MM.1S (cell line): ENCODE results near the gene DYNLT4.

Experiments used
- DNase-seq: peaks from one replicate; pipeline ENCODE4 v3.0.0-alpha.2; 2015
- H2AFZ ChIP-seq: fragments of 300-600 bp; sonication (generic); 2 replicates; pipeline ENCODE4 v1.6.0; 2016; ENCODE audit warnings: antibody characterized with exemption, low read length
- H3F3A ChIP-seq: fragments of 300-600 bp; sonication (generic); 2 replicates; pipeline ENCODE4 v1.6.1; 2016; ENCODE audit warnings: mild to moderate bottlenecking, antibody characterized with exemption, low read length, moderate library complexity, mixed read lengths; ENCODE audit not compliant: insufficient read depth
- H3K27ac ChIP-seq: fragments of 300-600 bp; sonication (generic); 2 replicates; pipeline ENCODE4 v1.5.1; 2016; ENCODE audit warnings: mild to moderate bottlenecking, low read length
- H3K27me3 ChIP-seq: fragments of 300-600 bp; sonication (generic); replicated peaks from 2 replicates; pipeline ENCODE4 v1.6.0; 2016; ENCODE audit warnings: low read length; ENCODE audit not compliant: insufficient read depth
- H3K36me3 ChIP-seq: fragments of 300-600 bp; sonication (generic); replicated peaks from 2 replicates; pipeline ENCODE4 v1.6.1; 2016; ENCODE audit warnings: mild to moderate bottlenecking, low read length, mixed read lengths; ENCODE audit not compliant: insufficient read depth
- H3K4me1 ChIP-seq: fragments of 300-600 bp; sonication (generic); 2 replicates; pipeline ENCODE4 v1.6.1; 2016; ENCODE audit warnings: low read length, mixed read lengths
- H3K4me2 ChIP-seq: fragments of 300-600 bp; sonication (generic); 2 replicates; pipeline ENCODE4 v1.6.0; 2016; ENCODE audit warnings: low read depth, low read length
- H3K4me3 ChIP-seq: fragments of 300-600 bp; sonication (generic); 2 replicates; pipeline ENCODE4 v1.5.1; 2016; ENCODE audit warnings: low read length, mixed read lengths
- H3K79me2 ChIP-seq: fragments of 300-600 bp; sonication (generic); 2 replicates; pipeline ENCODE4 v1.6.1; 2016; ENCODE audit warnings: mixed run types, low read length, mixed read lengths
- H3K9ac ChIP-seq: fragments of 300-600 bp; sonication (generic); 2 replicates; pipeline ENCODE4 v1.6.1; 2016; ENCODE audit warnings: low read length, mixed read lengths
- H3K9me2 ChIP-seq: fragments of 300-600 bp; sonication (generic); replicated peaks from 2 replicates; pipeline ENCODE4 v1.6.1; 2016; ENCODE audit warnings: mild to moderate bottlenecking, low read length, mixed read lengths; ENCODE audit not compliant: insufficient read depth
- H3K9me3 ChIP-seq: fragments of 300-600 bp; sonication (generic); replicated peaks from 2 replicates; pipeline ENCODE4 v1.6.1; 2016; ENCODE audit warnings: mild to moderate bottlenecking, low read length, mixed read lengths; ENCODE audit not compliant: insufficient read depth
- H4K20me1 ChIP-seq: fragments of 300-600 bp; sonication (generic); 2 replicates; pipeline ENCODE4 v1.6.1; 2016; ENCODE audit warnings: mild to moderate bottlenecking, low read length, moderate library complexity, mixed read lengths; ENCODE audit not compliant: insufficient read depth
- EZH2 ChIP-seq: fragments of 300-600 bp; sonication (generic); optimal IDR thresholded peaks from 2 replicates; pipeline ENCODE3; 2017; ENCODE audit warnings: low read depth, mild to moderate bottlenecking, antibody characterized with exemption, low read length, mixed read lengths
- EZH2phosphoT487 ChIP-seq: fragments of 300-600 bp; sonication (generic); IDR thresholded peaks from 2 replicates; pipeline ENCODE4 v1.6.1; 2018; ENCODE audit warnings: antibody characterized with exemption, low read length
- TF ChIP-seq, protein P1 (sequence below): fragments of 300-600 bp; sonication (generic); IDR thresholded peaks from 2 replicates; pipeline ENCODE4 v1.5.1; 2016; ENCODE audit warnings: antibody characterized with exemption, low read length, mixed read lengths

The DYNLT4 gene

DNA sequence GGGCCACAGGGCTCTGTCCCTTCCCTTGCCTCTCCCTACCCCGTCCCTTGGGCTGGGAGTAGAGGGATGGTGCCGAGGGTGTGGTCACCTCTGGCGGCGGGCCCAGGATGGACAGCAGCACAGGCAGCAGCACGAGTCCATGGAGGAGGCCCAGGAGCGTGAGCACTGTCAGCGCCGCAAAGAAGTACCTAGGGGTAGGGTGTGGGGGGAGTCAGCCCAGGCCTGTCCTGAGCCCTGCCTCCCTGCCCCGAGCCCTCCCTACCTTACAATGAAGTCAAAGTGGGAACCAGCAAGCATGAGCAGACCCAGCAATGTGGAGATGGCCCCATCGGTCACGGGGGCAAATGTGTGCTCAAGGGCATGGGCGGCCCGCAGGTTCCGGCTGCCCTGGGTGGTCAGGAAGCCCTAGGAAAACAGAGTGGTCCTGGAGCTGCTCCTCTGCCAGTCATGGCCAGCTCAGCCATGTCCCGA lies 15.9 kb upstream of the DYNLT4 start:
- no peak for DNase-seq
- H3K27ac ChIP-seq = no peak overlapping the region
- H3K9ac ChIP-seq = no peak overlapping the region
- peaks cover 11% of the 10 kb centered on the region for H3F3A ChIP-seq
- no peaks in the 10 kb centered on the region for H3K36me3 ChIP-seq
- no peak overlapping the region for H2AFZ ChIP-seq
- H3K9me2 ChIP-seq = no peaks in the 10 kb centered on the region
- no peak overlapping the region for H3K4me3 ChIP-seq
- H4K20me1 ChIP-seq = no peaks in the 10 kb centered on the region
- H3K4me1 ChIP-seq = no peaks in the 10 kb centered on the region
- TF ChIP-seq EZH2phosphoT487 (no peak), EZH2 (no peak)
- TF ChIP-seq, protein P1, sequence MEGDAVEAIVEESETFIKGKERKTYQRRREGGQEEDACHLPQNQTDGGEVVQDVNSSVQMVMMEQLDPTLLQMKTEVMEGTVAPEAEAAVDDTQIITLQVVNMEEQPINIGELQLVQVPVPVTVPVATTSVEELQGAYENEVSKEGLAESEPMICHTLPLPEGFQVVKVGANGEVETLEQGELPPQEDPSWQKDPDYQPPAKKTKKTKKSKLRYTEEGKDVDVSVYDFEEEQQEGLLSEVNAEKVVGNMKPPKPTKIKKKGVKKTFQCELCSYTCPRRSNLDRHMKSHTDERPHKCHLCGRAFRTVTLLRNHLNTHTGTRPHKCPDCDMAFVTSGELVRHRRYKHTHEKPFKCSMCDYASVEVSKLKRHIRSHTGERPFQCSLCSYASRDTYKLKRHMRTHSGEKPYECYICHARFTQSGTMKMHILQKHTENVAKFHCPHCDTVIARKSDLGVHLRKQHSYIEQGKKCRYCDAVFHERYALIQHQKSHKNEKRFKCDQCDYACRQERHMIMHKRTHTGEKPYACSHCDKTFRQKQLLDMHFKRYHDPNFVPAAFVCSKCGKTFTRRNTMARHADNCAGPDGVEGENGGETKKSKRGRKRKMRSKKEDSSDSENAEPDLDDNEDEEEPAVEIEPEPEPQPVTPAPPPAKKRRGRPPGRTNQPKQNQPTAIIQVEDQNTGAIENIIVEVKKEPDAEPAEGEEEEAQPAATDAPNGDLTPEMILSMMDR = no peak
- H3K4me2 ChIP-seq = no peak overlapping the region
- no peaks in the 10 kb centered on the region for H3K79me2 ChIP-seq
- H3K27me3 ChIP-seq = no peaks in the 10 kb centered on the region
- H3K9me3 ChIP-seq = no peaks in the 10 kb centered on the region

DNA sequence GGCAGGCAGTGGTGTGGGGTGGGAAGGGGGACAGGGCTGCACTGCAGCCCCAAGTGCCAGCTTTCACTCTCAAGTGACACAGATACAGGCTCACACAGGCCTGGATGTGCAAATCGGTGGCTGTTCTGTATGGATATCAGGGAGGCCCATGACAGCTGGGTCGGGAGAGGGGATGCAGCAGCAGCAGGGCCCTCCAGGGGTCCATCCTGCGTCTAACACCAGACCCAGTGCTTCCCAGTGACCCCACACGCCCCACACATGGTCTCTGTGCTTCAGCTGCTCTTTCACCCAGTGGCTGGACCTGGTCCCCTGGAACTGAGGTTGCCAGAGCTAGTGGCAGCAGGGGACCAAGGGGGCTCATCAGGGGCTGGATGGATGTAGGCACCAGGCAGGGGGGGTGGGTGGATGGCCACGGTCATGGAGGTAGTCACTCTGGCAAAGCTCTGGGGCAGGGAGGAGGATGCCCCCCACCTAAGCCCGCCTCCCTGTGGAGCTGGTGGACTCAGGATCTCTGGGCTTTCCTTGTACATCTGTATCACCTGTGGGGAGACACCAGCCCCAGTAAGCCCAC lies 15.1 kb upstream of the DYNLT4 start:
- H3K9ac ChIP-seq = no peak overlapping the region
- H3K79me2 ChIP-seq = no peaks in the 10 kb centered on the region
- peaks cover under 1% of the 10 kb centered on the region; the same call in 1 of the 2 replicates for H3K27me3 ChIP-seq
- H4K20me1 ChIP-seq = no peaks in the 10 kb centered on the region
- TF ChIP-seq EZH2 (no peak), EZH2phosphoT487 (no peak)
- TF ChIP-seq, protein P1 = no peak
- no peaks in the 10 kb centered on the region for H3K9me3 ChIP-seq
- peaks cover 11% of the 10 kb centered on the region for H3F3A ChIP-seq
- DNase-seq = no peak
- H3K27ac ChIP-seq = no peak overlapping the region
- no peaks in the 10 kb centered on the region for H3K9me2 ChIP-seq
- no peak overlapping the region for H2AFZ ChIP-seq
- no peaks in the 10 kb centered on the region for H3K36me3 ChIP-seq
- H3K4me2 ChIP-seq = no peak overlapping the region
- H3K4me3 ChIP-seq = no peak overlapping the region
- no peaks in the 10 kb centered on the region for H3K4me1 ChIP-seq

DNA sequence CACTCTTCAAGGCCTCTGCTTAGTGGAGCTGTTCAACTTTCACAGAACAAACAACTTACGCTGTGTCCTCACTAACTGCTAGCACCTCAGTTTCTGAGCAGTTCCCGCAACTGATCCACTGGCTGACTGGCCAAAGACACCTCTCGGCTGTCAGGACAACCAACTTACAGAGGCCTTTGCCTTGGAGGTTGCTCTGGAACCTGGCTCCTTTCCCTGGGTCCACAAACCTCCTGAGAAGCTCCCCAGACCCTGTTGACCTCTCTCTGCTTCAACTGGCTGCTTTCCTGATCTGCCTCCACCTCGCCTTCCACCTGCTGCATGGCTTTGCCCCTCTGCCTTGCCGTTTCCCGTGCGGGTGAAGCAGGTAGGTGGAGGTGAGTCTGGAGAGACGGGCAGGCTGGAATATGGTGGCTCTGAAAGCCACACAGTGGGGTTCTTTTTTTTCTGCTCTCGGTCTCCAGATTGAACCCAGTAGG lies 14.1 kb upstream of the DYNLT4 start:
- H3F3A ChIP-seq = peaks cover 11% of the 10 kb centered on the region
- H4K20me1 ChIP-seq = no peaks in the 10 kb centered on the region
- H3K27ac ChIP-seq = no peak overlapping the region
- H3K79me2 ChIP-seq = no peaks in the 10 kb centered on the region
- H3K27me3 ChIP-seq = peaks cover 5% of the 10 kb centered on the region; the same call in 1 of the 2 replicates
- H3K9me3 ChIP-seq = no peaks in the 10 kb centered on the region
- no peak for DNase-seq
- no peak overlapping the region for H3K4me3 ChIP-seq
- H3K36me3 ChIP-seq = no peaks in the 10 kb centered on the region
- no peak overlapping the region for H2AFZ ChIP-seq
- no peaks in the 10 kb centered on the region for H3K9me2 ChIP-seq
- TF ChIP-seq EZH2phosphoT487 (no peak), EZH2 (no peak)
- TF ChIP-seq, protein P1 = no peak
- no peak overlapping the region for H3K9ac ChIP-seq
- H3K4me1 ChIP-seq = no peaks in the 10 kb centered on the region
- no peak overlapping the region for H3K4me2 ChIP-seq
